HepG2 (cell line): ENCODE results near the gene EXOC3.

ENCODE experiments used
- CHD2 ChIP-seq: IDR thresholded peaks from 2 replicates; pipeline ENCODE4 v1.6.1; 2011; ENCODE audit warnings: low read depth, low read length, improper control_type of control experiment
- CTCF ChIP-seq: sonication (generic); formaldehyde crosslinking; IDR thresholded peaks from 2 replicates; pipeline ENCODE4 v1.5.0; 2020; ENCODE audit warnings: mild to moderate bottlenecking, missing genetic modification reagents, moderate library complexity
- GABPA ChIP-seq, 2 experiments: IDR thresholded peaks; 2 replicates each; pipeline ENCODE4 v1.6.1; 2011 to 2016; ENCODE audit warnings: low read depth in 2 of 2, low read length in 1 of 2, missing biosample characterization in 1 of 2, missing genetic modification characterization in 1 of 2
- JUND ChIP-seq: sonication (generic); formaldehyde crosslinking; IDR thresholded peaks from 2 replicates; pipeline ENCODE4 v1.8.0; 2022; ENCODE audit warnings: mild to moderate bottlenecking, missing genetic modification reagents
- RARA ChIP-seq: IDR thresholded peaks from 2 replicates; pipeline ENCODE4 v1.6.1; 2016; ENCODE audit warnings: missing genetic modification reagents, missing compliant biosample characterization
- SP1 ChIP-seq, 2 experiments: fragments of 450-650 bp in 1 of 2; sonication (generic) in 1 of 2; formaldehyde crosslinking in 1 of 2; IDR thresholded peaks; 2 replicates each; pipeline versions ENCODE4 v1.4.0 to v1.6.1; 2016 to 2020; ENCODE audit warnings: missing genetic modification reagents in 1 of 2

- TF ChIP-seq SP1 (IDR thresholded peaks at IDR 0.05), result no peak
- TF ChIP-seq SP1 (CRISPR knock-in tag; IDR thresholded peaks at IDR 0.05), result no peak
- no peak for TF ChIP-seq CTCF (CRISPR knock-in tag)
- TF ChIP-seq GABPA (IDR thresholded peaks at IDR 0.05; ENCODE audit: low read depth, low read length), result no peak
- TF ChIP-seq GABPA (CRISPR knock-in tag; IDR thresholded peaks at IDR 0.05; ENCODE audit: low read depth), result no peak
- TF ChIP-seq JUND, result no peak
- no peak for TF ChIP-seq CHD2
- TF ChIP-seq RARA (CRISPR knock-in tag), result no peak
Observed at GRCh38 chr5:445591-445990, 2.6 kb downstream of the EXOC3 start.
